ENCODE data around the gene FMN2.

Gene FMN2

GRCh38 chr1:240091614-240092300, at the start of gene FMN2:
FMN2 (plus strand) TSS chr1:240091883; CDS start chr1:240092110, 227 bp downstream.
- no peak within 1 kb of the TSS for H3K27ac ChIP-seq
- TF ChIP-seq ZFX (IDR thresholded peaks at IDR 0.05; ENCODE audit: borderline replicate concordance) = no peak

GRCh38 chr1:240044620-240045019, 47.1 kb upstream of the FMN2 start:
- H3K27ac ChIP-seq = no peak overlapping the region
- TF ChIP-seq ZFX (IDR thresholded peaks at IDR 0.05; ENCODE audit: borderline replicate concordance) = no peak
- TF ChIP-seq CTCF (IDR thresholded peaks at IDR 0.05) = no peak

DNA sequence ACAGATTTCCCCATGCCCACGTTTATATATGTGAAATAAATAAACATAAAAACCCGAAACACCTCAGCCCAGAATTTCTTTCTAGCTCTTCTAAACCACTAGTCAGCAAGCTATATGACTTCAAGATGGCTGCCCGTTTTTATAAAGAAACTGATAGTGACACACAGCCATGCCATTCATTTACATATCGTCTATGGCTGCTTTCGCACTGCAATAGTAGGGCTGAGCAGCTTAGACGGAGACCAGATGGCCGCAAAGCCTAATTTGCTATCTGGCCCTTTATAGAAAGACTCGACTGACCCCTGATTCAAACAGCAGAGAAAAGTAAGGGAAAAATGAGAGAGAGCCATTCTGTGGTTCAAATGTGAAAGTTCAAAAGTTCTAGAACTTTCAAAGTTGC, 45.7 kb upstream of the FMN2 start:
- TF ChIP-seq CTCF (IDR thresholded peaks at IDR 0.05) = no peak
- no peak for TF ChIP-seq ZFX (IDR thresholded peaks at IDR 0.05; ENCODE audit: borderline replicate concordance)
- no peak overlapping the region for H3K27ac ChIP-seq

DNA sequence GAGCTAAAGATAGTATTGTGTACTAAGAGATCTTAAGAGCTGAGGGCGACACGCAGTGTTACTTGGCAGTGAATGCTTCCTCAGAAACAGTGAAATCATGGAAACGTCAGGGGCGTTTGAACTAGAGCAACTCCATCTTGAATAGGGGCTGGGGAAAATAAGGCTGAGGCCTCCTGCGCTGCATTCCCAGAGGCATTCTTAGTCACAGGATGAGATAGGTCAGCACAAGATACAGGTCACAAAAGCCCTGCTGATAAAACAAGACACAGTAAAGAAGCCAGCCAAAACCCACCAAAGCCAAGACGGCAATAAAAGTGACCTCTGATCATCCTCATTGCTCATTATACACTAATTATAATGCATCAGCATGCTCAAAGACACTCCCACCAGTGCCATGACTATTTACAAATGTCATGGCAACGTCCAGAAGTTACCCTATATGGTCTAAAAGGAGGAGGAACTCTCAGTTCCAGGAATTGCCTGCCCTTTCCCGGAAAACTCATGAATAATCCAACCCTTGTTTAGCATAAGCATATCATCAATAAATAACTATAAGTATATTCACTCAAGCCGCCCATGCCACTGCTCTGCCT, 37.5 kb upstream of the FMN2 start:
- H3K27ac ChIP-seq = no peak overlapping the region
- TF ChIP-seq CTCF (IDR thresholded peaks at IDR 0.05) (no peak), ZFX (IDR thresholded peaks at IDR 0.05; ENCODE audit: borderline replicate concordance) (no peak)

DNA sequence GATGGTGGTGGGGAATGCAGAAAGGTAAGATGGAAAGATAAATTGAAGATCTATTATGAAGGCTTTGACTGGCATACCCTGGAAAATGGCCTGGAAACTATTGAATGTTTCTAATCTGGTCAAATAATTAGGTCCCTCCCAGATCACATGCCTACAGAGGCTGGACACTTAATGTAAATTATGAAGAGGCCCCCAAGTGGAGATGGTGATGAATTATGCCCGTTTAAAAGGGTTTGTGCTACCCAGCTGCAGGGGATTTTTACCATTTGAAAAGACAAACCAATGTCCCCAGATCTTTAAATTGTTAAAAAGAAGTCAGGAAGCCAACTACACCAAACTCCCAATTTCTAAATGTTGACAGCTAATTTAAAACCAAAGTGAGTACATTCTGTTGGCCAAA, 35.7 kb upstream of the FMN2 start:
- no peak overlapping the region for H3K27ac ChIP-seq
- no peak for TF ChIP-seq CTCF (IDR thresholded peaks at IDR 0.05)
- TF ChIP-seq ZFX (IDR thresholded peaks at IDR 0.05; ENCODE audit: borderline replicate concordance) = no peak

- no peak for TF ChIP-seq CTCF (IDR thresholded peaks at IDR 0.05)
- no peak for TF ChIP-seq ZFX (IDR thresholded peaks at IDR 0.05; ENCODE audit: borderline replicate concordance)
- H3K27ac ChIP-seq = no peak overlapping the region
Observed at GRCh38 chr1:240056350-240056749, 35.3 kb upstream of the FMN2 start.

- no peak overlapping the region for H3K27ac ChIP-seq
- TF ChIP-seq ZFX (IDR thresholded peaks at IDR 0.05; ENCODE audit: borderline replicate concordance) = no peak
- no peak for TF ChIP-seq CTCF (IDR thresholded peaks at IDR 0.05)
Observed at GRCh38 chr1:240058049-240058448, 33.6 kb upstream of the FMN2 start.
